ENCODE measurements around the gene ANKRD35.
A peak's percentile ranks its signal among the peaks of the same experiment; 100 is the strongest.

Gene ANKRD35

GRCh38 chr1:145895471-145895870, 9.8 kb upstream of the ANKRD35 start:
- DNase-seq, result no peak

GRCh38 chr1:145893306-145894055, 7.8 kb upstream of the ANKRD35 start:
- DNase-seq, result no peak

GRCh38 chr1:145892486-145893087, 6.9 kb upstream of the ANKRD35 start:
- DNase-seq, result no peak

GRCh38 chr1:145891587-145892485, 6.2 kb upstream of the ANKRD35 start:
- DNase-seq, result peak; percentile 39

GRCh38 chr1:145891143-145891542, 5.5 kb upstream of the ANKRD35 start:
- no peak for DNase-seq

GRCh38 chr1:145889722-145890121, 4.1 kb upstream of the ANKRD35 start:
- DNase-seq, result no peak

GRCh38 chr1:145887631-145888030, 2.0 kb upstream of the ANKRD35 start:
- no peak for DNase-seq

- no peak for DNase-seq
Measured at GRCh38 chr1:145886816-145887215, 1.1 kb upstream of the ANKRD35 start.

GRCh38 chr1:145886390-145886789, 724 bp upstream of the ANKRD35 start:
- DNase-seq, result no peak

- DNase-seq, result no peak
Measured at GRCh38 chr1:145884675-145885074, 991 bp downstream of the ANKRD35 start.

- DNase-seq, result no peak
Measured at GRCh38 chr1:145879775-145880174, 5.9 kb downstream of the ANKRD35 start.

- no peak for DNase-seq
Measured at GRCh38 chr1:145878724-145879123, 6.9 kb downstream of the ANKRD35 start.

- no peak for DNase-seq
Measured at GRCh38 chr1:145877923-145878486, 7.7 kb downstream of the ANKRD35 start.

- DNase-seq, result no peak
Measured at GRCh38 chr1:145874646-145875045, 11.0 kb downstream of the ANKRD35 start.

GRCh38 chr1:145871994-145872924, 13.4 kb downstream of the ANKRD35 start:
- DNase-seq, result peak; percentile 12

- DNase-seq, result no peak
Measured at GRCh38 chr1:145868232-145868631, 17.4 kb downstream of the ANKRD35 start.

- no peak for DNase-seq
Measured at GRCh38 chr1:145863282-145864018, 22.2 kb downstream of the ANKRD35 start.

GRCh38 chr1:145859491-145860023, 26.1 kb downstream of the ANKRD35 start:
- DNase-seq, result peak; percentile 70

- DNase-seq, result peak; percentile 73
Measured at GRCh38 chr1:145858901-145859490, 26.7 kb downstream of the ANKRD35 start, which contains the start of gene PIAS3. Gene PIAS3, minus strand, starts transcription at chr1:145859081. Its CDS starts 91 bp downstream, at chr1:145858990.

GRCh38 chr1:145858238-145858900, 27.3 kb downstream of the ANKRD35 start:
- DNase-seq, result peak; percentile 66

Measured in T-helper 9 cell (primary cell).